Prostate gland (tissue), 2 donors: ENCODE results near the gene SLC22A4. TPM values are rescaled to one million over a fixed set of nuclear protein-coding genes. Genes with fewer than 3 reads are reported as not detected.
A peak's percentile ranks its signal among the peaks of the same experiment; 100 is the strongest.

Experiments
- DNase-seq: peaks from one replicate; pipeline ENCODE4 v3.0.0-alpha.2; 2019; ENCODE audit warnings: low spot score
- H3K27ac ChIP-seq, 2 donors: fragments of 200-600 bp; sonication (generic); 2 replicates each; pipeline ENCODE4 v1.5.1; 2017 to 2019
- H3K27me3 ChIP-seq: fragments of 200-600 bp; sonication (generic); replicated peaks from 2 replicates; pipeline ENCODE4 v1.5.1; 2019; ENCODE audit not compliant: insufficient read depth
- H3K36me3 ChIP-seq, 2 donors: fragments of 200-600 bp; sonication (generic); 1 replicate in 1 of 2; 2 replicates in 1 of 2; pipeline versions ENCODE4 v1.5.1 to v1.8.1; 2017 to 2019
- H3K4me1 ChIP-seq: fragments of 200-600 bp; sonication (generic); replicated peaks from 2 replicates; pipeline ENCODE4 v1.5.1; 2019
- H3K4me3 ChIP-seq, 2 donors: fragments of 200-600 bp; sonication (generic); 2 replicates each; pipeline ENCODE4 v1.5.1; 2017 to 2019
- H3K9me3 ChIP-seq: fragments of 200-600 bp; sonication (generic); 2 replicates; pipeline ENCODE4 v1.5.1; 2017
- CTCF ChIP-seq, 4 experiments: fragments of 200-600 bp in 2 of 4; fragments of 450-650 bp in 2 of 4; sonication (generic) in 2 of 4; IDR thresholded peaks; 1 replicate in 3 of 4; 2 replicates in 1 of 4; pipeline ENCODE4 v1.5.1; 2016 to 2019; ENCODE audit warnings: antibody characterized with exemption in 4 of 4, mild to moderate bottlenecking in 2 of 4, moderate library complexity in 2 of 4
- POLR2A ChIP-seq: fragments of 450-650 bp; IDR thresholded peaks from one replicate; pipeline ENCODE4 v1.6.1; 2016; ENCODE audit warnings: antibody characterized with exemption, mild to moderate bottlenecking
- POLR2AphosphoS5 ChIP-seq: sonication (generic); formaldehyde crosslinking; IDR thresholded peaks from one replicate; pipeline ENCODE4 v1.6.1; 2017; ENCODE audit warnings: antibody characterized with exemption
- WGBS: methylation state at CpG from one replicate; pipeline ENCODE4 v1.1.5; 2018; 5-methylcytosine and 5-hydroxymethylcytosine counted together
- intact Hi-C: fragments of 100-400 bp; cut with DNase I; formaldehyde crosslinking; loops from one replicate; pipeline ENCODE4 v1.14.2; 2022
- total RNA-seq, 2 donors: library from RNA; depleted of rRNA; stranded (reverse); fragments of >200 nt; gene quantifications; one replicate each; pipeline ENCODE4 v1.1.0, GENCODE V29; 2016

The SLC22A4 gene
- total RNA-seq, 2 donors from 2014 or later: 5.5 to 8.2 TPM

DNA sequence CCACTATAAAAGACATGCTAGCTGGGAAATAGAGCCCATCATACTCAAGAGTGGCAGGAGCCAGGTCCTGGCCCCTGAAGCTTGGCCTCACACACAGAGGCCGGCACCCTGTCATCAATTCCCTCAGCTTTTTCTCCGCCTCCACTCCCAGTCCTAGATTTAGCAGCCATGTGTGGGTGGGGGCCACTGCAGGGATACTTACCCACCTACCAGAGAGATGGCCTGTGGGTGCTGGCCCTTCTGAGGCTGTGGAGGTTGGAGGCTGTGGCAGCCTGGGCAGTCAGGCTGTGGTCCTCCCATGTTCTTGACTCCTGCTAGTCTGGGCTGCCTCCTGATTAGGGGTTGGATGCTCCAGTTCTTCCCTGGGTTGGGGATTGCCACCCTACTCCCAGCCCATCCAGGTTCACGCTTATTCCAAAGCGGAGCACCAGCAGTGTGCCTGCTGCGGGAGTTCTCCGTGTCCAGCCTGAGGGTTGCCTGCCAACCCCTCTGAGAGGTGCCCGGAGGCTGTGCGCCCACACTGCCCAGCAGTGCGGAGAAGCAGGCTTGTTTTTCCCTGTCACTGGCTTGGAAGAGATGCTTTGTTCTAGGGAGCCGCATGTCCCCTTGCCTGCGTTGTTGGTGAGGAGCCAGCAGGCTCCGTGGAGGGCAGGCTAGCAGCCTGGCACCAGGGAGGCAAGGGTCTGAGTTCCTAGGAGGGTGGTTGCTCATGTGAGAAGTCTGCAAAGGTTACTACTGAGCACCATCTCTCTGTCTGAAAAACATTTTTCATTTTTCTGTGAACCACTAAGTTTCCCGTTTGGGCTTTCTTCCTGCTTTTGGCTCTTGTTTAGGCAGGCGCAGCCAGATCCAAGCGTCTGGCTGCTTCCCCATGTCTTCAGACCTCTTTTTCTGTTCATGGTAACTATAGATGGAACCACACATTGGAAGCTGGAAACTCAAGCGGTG, 82.8 kb downstream of the SLC22A4 start:
- H3K36me3 ChIP-seq: no peaks in the 10 kb centered on the region
- no peaks in the 10 kb centered on the region for H3K9me3 ChIP-seq
- 43% methylated on average over 15 of the region's 16 CpGs for WGBS
- H3K27me3 ChIP-seq: no peaks in the 10 kb centered on the region
- H3K27ac ChIP-seq: peak overlapping the region; percentile 54 to 72
- H3K4me3 ChIP-seq: no peak overlapping the region
- peaks cover 21% of the 10 kb centered on the region for H3K4me1 ChIP-seq
- no peak for DNase-seq
- intact Hi-C loops: loop anchor here (5.0 kb wide), 1 partner anchor 140 kb away; no protein-coding TSS in a partner anchor
- TF ChIP-seq CTCF (IDR thresholded peaks at IDR 0.05) (no peak), POLR2A (no peak), POLR2AphosphoS5 (no peak)

GRCh38 chr5:132377738-132378137, 83.5 kb downstream of the SLC22A4 start:
- Histone ChIP-seq H3K4me1 (peaks cover 23% of the 10 kb centered on the region), H3K36me3 (no peaks in the 10 kb centered on the region), H3K4me3 (no peak overlapping the region), H3K27me3 (no peaks in the 10 kb centered on the region), H3K9me3 (no peaks in the 10 kb centered on the region), H3K27ac (peak overlapping the region; percentile 54 to 72)
- intact Hi-C loops: loop anchor here (5.0 kb wide), 1 partner anchor 140 kb away; no protein-coding TSS in a partner anchor
- TF ChIP-seq POLR2AphosphoS5 (no peak), CTCF (IDR thresholded peaks at IDR 0.05) (no peak), POLR2A (no peak)
- WGBS: 79% methylated on average over 6 of the region's 7 CpGs
- DNase-seq: no peak

GRCh38 chr5:132378580-132378979, 84.4 kb downstream of the SLC22A4 start:
- intact Hi-C loops: loop anchor here (5.0 kb wide), 1 partner anchor 141 kb away; no protein-coding TSS in a partner anchor
- DNase-seq: no peak
- Histone ChIP-seq H3K4me3 (no peak overlapping the region), H3K9me3 (no peaks in the 10 kb centered on the region), H3K4me1 (peaks cover 23% of the 10 kb centered on the region), H3K27me3 (no peaks in the 10 kb centered on the region), H3K27ac (peak overlapping the region; percentile 38 to 72), H3K36me3 (no peaks in the 10 kb centered on the region)
- WGBS: 43% methylated on average over 3 of the region's 3 CpGs
- TF ChIP-seq POLR2AphosphoS5 (peak; percentile 45), POLR2A (peak; percentile 17), CTCF (IDR thresholded peaks at IDR 0.05) (no peak)

GRCh38 chr5:132380047-132380446, 85.9 kb downstream of the SLC22A4 start:
- Histone ChIP-seq H3K9me3 (no peaks in the 10 kb centered on the region), H3K27me3 (no peaks in the 10 kb centered on the region), H3K27ac (no peak overlapping the region), H3K36me3 (no peaks in the 10 kb centered on the region), H3K4me3 (no peak overlapping the region), H3K4me1 (peaks cover 23% of the 10 kb centered on the region)
- DNase-seq: no peak
- 96% methylated on average over 6 of the region's 6 CpGs for WGBS
- intact Hi-C loops: loop anchor here (5.0 kb wide), 1 partner anchor 442 kb away; no protein-coding TSS in a partner anchor
- no peak for TF ChIP-seq POLR2A
- no peak for TF ChIP-seq CTCF (IDR thresholded peaks at IDR 0.05)
- no peak for TF ChIP-seq POLR2AphosphoS5
